ENCODE results near the gene PDLIM7.

Gene PDLIM7

GRCh38 chr5:177520271-177520670 lies 22.9 kb upstream of the PDLIM7 start:
- no peak overlapping the region for H3K4me3 ChIP-seq (ENCODE audit: low read length)
- no peaks in the 10 kb centered on the region for H3K27me3 ChIP-seq (ENCODE audit: control insufficient read depth, insufficient read depth, low read length)
- H3K9me3 ChIP-seq (ENCODE audit: control insufficient read depth, low read length): no peaks in the 10 kb centered on the region
- peaks cover 18% of the 10 kb centered on the region for H3K36me3 ChIP-seq (ENCODE audit: control insufficient read depth, insufficient read depth, low read length)
- H3K9ac ChIP-seq (ENCODE audit: low read length): no peak overlapping the region
- peaks cover 8% of the 10 kb centered on the region for H3K4me1 ChIP-seq (ENCODE audit: control insufficient read depth, insufficient read depth, low read length)

GRCh38 chr5:177519463-177520235 lies 22.2 kb upstream of the PDLIM7 start:
- H3K9me3 ChIP-seq (ENCODE audit: control insufficient read depth, low read length): no peaks in the 10 kb centered on the region
- H3K9ac ChIP-seq (ENCODE audit: low read length): no peak overlapping the region
- H3K4me1 ChIP-seq (ENCODE audit: control insufficient read depth, insufficient read depth, low read length): peaks cover 8% of the 10 kb centered on the region
- H3K27me3 ChIP-seq (ENCODE audit: control insufficient read depth, insufficient read depth, low read length): no peaks in the 10 kb centered on the region
- H3K36me3 ChIP-seq (ENCODE audit: control insufficient read depth, insufficient read depth, low read length): peaks cover 18% of the 10 kb centered on the region
- no peak overlapping the region for H3K4me3 ChIP-seq (ENCODE audit: low read length)

GRCh38 chr5:177516601-177517568 lies 19.5 kb upstream of the PDLIM7 start, which contains the start of gene DDX41:
TSS of gene DDX41 (minus strand) at chr5:177516961. CDS start at chr5:177516945, 16 bp downstream.
- H3K36me3 ChIP-seq (ENCODE audit: control insufficient read depth, insufficient read depth, low read length): peaks cover 9% of the 10 kb centered on the region

GRCh38 chr5:177515580-177515979 lies 18.2 kb upstream of the PDLIM7 start:
- Histone ChIP-seq H3K4me3 (ENCODE audit: low read length) (no peak overlapping the region), H3K9me3 (ENCODE audit: control insufficient read depth, low read length) (no peaks in the 10 kb centered on the region), H3K4me1 (ENCODE audit: control insufficient read depth, insufficient read depth, low read length) (peaks cover 8% of the 10 kb centered on the region), H3K27me3 (ENCODE audit: control insufficient read depth, insufficient read depth, low read length) (no peaks in the 10 kb centered on the region), H3K9ac (ENCODE audit: low read length) (peak overlapping the region; percentile 66), H3K36me3 (ENCODE audit: control insufficient read depth, insufficient read depth, low read length) (no peaks in the 10 kb centered on the region)

More at GRCh38 chr5:177516601-177517568, 19.5 kb upstream of the PDLIM7 start, which contains the start of gene DDX41:
- Histone ChIP-seq H3K4me1 (ENCODE audit: control insufficient read depth, insufficient read depth, low read length) (peaks cover 8% of the 10 kb centered on the region), H3K27me3 (ENCODE audit: control insufficient read depth, insufficient read depth, low read length) (no peaks in the 10 kb centered on the region), H3K9me3 (ENCODE audit: control insufficient read depth, low read length) (no peaks in the 10 kb centered on the region), H3K4me3 (ENCODE audit: low read length) (peak within 1 kb of the TSS; percentile 92), H3K9ac (ENCODE audit: low read length) (peak within 1 kb of the TSS; percentile 66)

- Histone ChIP-seq H3K4me3 (ENCODE audit: low read length) (no peak overlapping the region), H3K4me1 (ENCODE audit: control insufficient read depth, insufficient read depth, low read length) (peaks cover 11% of the 10 kb centered on the region), H3K27me3 (ENCODE audit: control insufficient read depth, insufficient read depth, low read length) (no peaks in the 10 kb centered on the region), H3K36me3 (ENCODE audit: control insufficient read depth, insufficient read depth, low read length) (no peaks in the 10 kb centered on the region), H3K9ac (ENCODE audit: low read length) (no peak overlapping the region), H3K9me3 (ENCODE audit: control insufficient read depth, low read length) (no peaks in the 10 kb centered on the region)
Measured at GRCh38 chr5:177514541-177514940, 17.1 kb upstream of the PDLIM7 start.

GRCh38 chr5:177513500-177513899 lies 16.1 kb upstream of the PDLIM7 start:
- Histone ChIP-seq H3K27me3 (ENCODE audit: control insufficient read depth, insufficient read depth, low read length) (no peaks in the 10 kb centered on the region), H3K36me3 (ENCODE audit: control insufficient read depth, insufficient read depth, low read length) (no peaks in the 10 kb centered on the region), H3K9me3 (ENCODE audit: control insufficient read depth, low read length) (no peaks in the 10 kb centered on the region), H3K9ac (ENCODE audit: low read length) (no peak overlapping the region), H3K4me1 (ENCODE audit: control insufficient read depth, insufficient read depth, low read length) (peaks cover 11% of the 10 kb centered on the region), H3K4me3 (ENCODE audit: low read length) (no peak overlapping the region)

GRCh38 chr5:177512736-177513380 lies 15.5 kb upstream of the PDLIM7 start:
- Histone ChIP-seq H3K36me3 (ENCODE audit: control insufficient read depth, insufficient read depth, low read length) (no peaks in the 10 kb centered on the region), H3K9me3 (ENCODE audit: control insufficient read depth, low read length) (no peaks in the 10 kb centered on the region), H3K9ac (ENCODE audit: low read length) (no peak overlapping the region), H3K27me3 (ENCODE audit: control insufficient read depth, insufficient read depth, low read length) (no peaks in the 10 kb centered on the region), H3K4me1 (ENCODE audit: control insufficient read depth, insufficient read depth, low read length) (peaks cover 11% of the 10 kb centered on the region), H3K4me3 (ENCODE audit: low read length) (no peak overlapping the region)

- Histone ChIP-seq H3K4me3 (ENCODE audit: low read length) (no peak overlapping the region), H3K9me3 (ENCODE audit: control insufficient read depth, low read length) (no peaks in the 10 kb centered on the region), H3K27me3 (ENCODE audit: control insufficient read depth, insufficient read depth, low read length) (no peaks in the 10 kb centered on the region), H3K9ac (ENCODE audit: low read length) (no peak overlapping the region), H3K4me1 (ENCODE audit: control insufficient read depth, insufficient read depth, low read length) (peaks cover 11% of the 10 kb centered on the region), H3K36me3 (ENCODE audit: control insufficient read depth, insufficient read depth, low read length) (no peaks in the 10 kb centered on the region)
Measured at GRCh38 chr5:177511796-177512675, 14.6 kb upstream of the PDLIM7 start.

GRCh38 chr5:177511181-177511580 lies 13.8 kb upstream of the PDLIM7 start:
- Histone ChIP-seq H3K9ac (ENCODE audit: low read length) (no peak overlapping the region), H3K4me1 (ENCODE audit: control insufficient read depth, insufficient read depth, low read length) (peaks cover 10% of the 10 kb centered on the region), H3K9me3 (ENCODE audit: control insufficient read depth, low read length) (no peaks in the 10 kb centered on the region), H3K27me3 (ENCODE audit: control insufficient read depth, insufficient read depth, low read length) (no peaks in the 10 kb centered on the region), H3K36me3 (ENCODE audit: control insufficient read depth, insufficient read depth, low read length) (no peaks in the 10 kb centered on the region), H3K4me3 (ENCODE audit: low read length) (no peak overlapping the region)

GRCh38 chr5:177510567-177511053 lies 13.2 kb upstream of the PDLIM7 start:
- H3K36me3 ChIP-seq (ENCODE audit: control insufficient read depth, insufficient read depth, low read length): no peaks in the 10 kb centered on the region
- H3K9me3 ChIP-seq (ENCODE audit: control insufficient read depth, low read length): no peaks in the 10 kb centered on the region
- H3K4me1 ChIP-seq (ENCODE audit: control insufficient read depth, insufficient read depth, low read length): peaks cover 4% of the 10 kb centered on the region
- H3K9ac ChIP-seq (ENCODE audit: low read length): no peak overlapping the region
- no peaks in the 10 kb centered on the region for H3K27me3 ChIP-seq (ENCODE audit: control insufficient read depth, insufficient read depth, low read length)
- H3K4me3 ChIP-seq (ENCODE audit: low read length): no peak overlapping the region

GRCh38 chr5:177509991-177510566 lies 12.7 kb upstream of the PDLIM7 start:
- Histone ChIP-seq H3K36me3 (ENCODE audit: control insufficient read depth, insufficient read depth, low read length) (no peaks in the 10 kb centered on the region), H3K4me3 (ENCODE audit: low read length) (no peak overlapping the region), H3K4me1 (ENCODE audit: control insufficient read depth, insufficient read depth, low read length) (peaks cover 4% of the 10 kb centered on the region), H3K27me3 (ENCODE audit: control insufficient read depth, insufficient read depth, low read length) (no peaks in the 10 kb centered on the region), H3K9ac (ENCODE audit: low read length) (no peak overlapping the region), H3K9me3 (ENCODE audit: control insufficient read depth, low read length) (no peaks in the 10 kb centered on the region)
